ENCODE results near the gene ZNF501. TPM values are rescaled to one million over a fixed set of nuclear protein-coding genes. Genes with fewer than 3 reads are reported as not detected.

Gene ZNF501
- total RNA-seq, 4 donors from 2014 or later = 1.1 to 5.8 (median 3.6) TPM

DNA sequence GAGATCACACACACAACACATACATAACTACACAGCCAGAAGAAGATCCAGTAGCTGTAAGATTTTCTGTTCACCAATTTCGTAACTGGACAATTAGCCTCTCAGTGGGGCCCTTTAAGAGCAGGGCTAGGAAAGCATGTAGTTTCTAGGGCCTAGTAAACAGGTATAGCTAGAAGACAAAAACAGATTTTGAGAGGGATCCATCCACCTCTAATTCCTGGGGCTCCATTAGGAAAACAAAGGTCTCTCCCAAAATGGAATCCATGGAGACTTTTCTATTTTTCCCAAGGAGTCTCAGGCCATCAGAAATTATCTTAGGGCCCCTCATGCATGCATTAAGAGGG, 42.6 kb downstream of the ZNF501 start:
- TF ChIP-seq, protein P1, sequence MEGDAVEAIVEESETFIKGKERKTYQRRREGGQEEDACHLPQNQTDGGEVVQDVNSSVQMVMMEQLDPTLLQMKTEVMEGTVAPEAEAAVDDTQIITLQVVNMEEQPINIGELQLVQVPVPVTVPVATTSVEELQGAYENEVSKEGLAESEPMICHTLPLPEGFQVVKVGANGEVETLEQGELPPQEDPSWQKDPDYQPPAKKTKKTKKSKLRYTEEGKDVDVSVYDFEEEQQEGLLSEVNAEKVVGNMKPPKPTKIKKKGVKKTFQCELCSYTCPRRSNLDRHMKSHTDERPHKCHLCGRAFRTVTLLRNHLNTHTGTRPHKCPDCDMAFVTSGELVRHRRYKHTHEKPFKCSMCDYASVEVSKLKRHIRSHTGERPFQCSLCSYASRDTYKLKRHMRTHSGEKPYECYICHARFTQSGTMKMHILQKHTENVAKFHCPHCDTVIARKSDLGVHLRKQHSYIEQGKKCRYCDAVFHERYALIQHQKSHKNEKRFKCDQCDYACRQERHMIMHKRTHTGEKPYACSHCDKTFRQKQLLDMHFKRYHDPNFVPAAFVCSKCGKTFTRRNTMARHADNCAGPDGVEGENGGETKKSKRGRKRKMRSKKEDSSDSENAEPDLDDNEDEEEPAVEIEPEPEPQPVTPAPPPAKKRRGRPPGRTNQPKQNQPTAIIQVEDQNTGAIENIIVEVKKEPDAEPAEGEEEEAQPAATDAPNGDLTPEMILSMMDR (IDR thresholded peaks at IDR 0.05) = no peak
- TF ChIP-seq POLR2A (IDR thresholded peaks at IDR 0.05) = no peak
- DNase-seq (ENCODE audit: low spot score in 2 of 2) = no peak
- whole genome bisulfite sequencing, 2 donors = 98 to 100% methylated on average over 1 of the region's 1 CpG
- intact Hi-C loops (cut with DNase I; ENCODE audit: low total_unique reads) = no loop called here
- H3K4me3 ChIP-seq (ENCODE audit: low read depth, poor library complexity, severe bottlenecking) = no peak overlapping the region

GRCh38 chr3:44782891-44783290, 53.5 kb downstream of the ZNF501 start:
- intact Hi-C loops (cut with DNase I; ENCODE audit: low total_unique reads) = no loop called here
- H3K4me3 ChIP-seq (ENCODE audit: low read depth, poor library complexity, severe bottlenecking) = no peak overlapping the region
- DNase-seq (ENCODE audit: low spot score in 2 of 2) = no peak
- WGBS, 2 donors = 95 to 99% methylated on average over 4 of the region's 4 CpGs
- TF ChIP-seq POLR2A (IDR thresholded peaks at IDR 0.05) = no peak
- TF ChIP-seq, protein P1 (IDR thresholded peaks at IDR 0.05) = no peak

Other genes starting within 250 kb of the ZNF501 start
- gene ZKSCAN7, start 174.4 kb upstream of the ZNF501 start, total RNA-seq = 1 to 10 TPM in 1 of 4 donors, under 1 TPM in 3; 0.39 to 2.2 (median 0.62) TPM
- under 1 TPM; 0.13 to 0.45 (median 0.17) TPM for gene ZNF660, start 144.7 kb upstream of the ZNF501 start, total RNA-seq
- 10 to 100 TPM; 13.2 to 19.4 (median 15.8) TPM for gene ZNF197, start 104.6 kb upstream of the ZNF501 start, total RNA-seq
- gene ZNF35, start 80.9 kb upstream of the ZNF501 start, total RNA-seq = 10 to 100 TPM in 1 of 4 donors, 1 to 10 TPM in 3; 4.1 to 19.0 (median 9.1) TPM
- 1 to 10 TPM; 2.8 to 7.4 (median 4.6) TPM for gene ZNF502, start 17.0 kb upstream of the ZNF501 start, total RNA-seq
- 10 to 100 TPM; 20.1 to 22.3 (median 20.8) TPM for gene KIAA1143, start 32.0 kb downstream of the ZNF501 start, total RNA-seq
- gene KIF15, start 32.2 kb downstream of the ZNF501 start, total RNA-seq = 1 to 10 TPM in 3 of 4 donors, under 1 TPM in 1; 0.79 to 3.5 (median 2.4) TPM
- 10 to 100 TPM; 10.1 to 18.3 (median 13.8) TPM for gene TMEM42, start 132.3 kb downstream of the ZNF501 start, total RNA-seq
- gene TGM4, start 145.0 kb downstream of the ZNF501 start, total RNA-seq = 1 to 10 TPM in 2 of 4 donors, under 1 TPM in 1, not detected in 1; 0.26 to 1.4 (median 1.3) TPM
- gene ZDHHC3, start 246.5 kb downstream of the ZNF501 start, total RNA-seq = 100 to 1,000 TPM; 146 to 177 (median 159) TPM
- 100 to 1,000 TPM in 3 of 4 donors, 10 to 100 TPM in 1; 77.4 to 178 (median 133) TPM for gene EXOSC7, start 246.6 kb downstream of the ZNF501 start, total RNA-seq

Measured in lower leg skin (tissue), 4 donors.